PC-9 (cell line): ENCODE measurements around the gene CHRNA7. TPM values are rescaled to one million over a fixed set of nuclear protein-coding genes. Genes with fewer than 3 reads are reported as not detected.

Experiments used
- BruUV-seq: library from RNA; stranded (reverse); fragments of 400-500 nt; replicated peaks from 2 replicates; lab custom pipeline; 2021; lab: Mats Ljungman, UMichigan
- CTCF ChIA-PET: fragments of 300-600 bp; sonication (Branson Sonifier 250); formaldehyde crosslinking; loops from one replicate; lab custom pipeline; 2022; ENCODE audit warnings: antibody characterized with exemption; lab: Charles Lee
- POLR2A ChIA-PET: fragments of 300-600 bp; sonication (Branson Sonifier 250); formaldehyde crosslinking; loops from one replicate; lab custom pipeline; 2022; ENCODE audit warnings: antibody characterized with exemption; ENCODE audit not compliant: unreplicated experiment; lab: Charles Lee
- DNase-seq, 2 experiments: peaks; one replicate each; pipeline versions ENCODE4 v3.0.0 to v3.0.0-alpha.2; 2015 to 2022; ENCODE audit warnings: mixed read lengths in 1 of 2
- H2AFZ ChIP-seq: fragments of 200-600 bp; sonication (generic); 2 replicates; pipeline ENCODE4 v1.8.1; 2017; ENCODE audit warnings: antibody characterized with exemption
- H3F3A ChIP-seq: fragments of 200-600 bp; sonication (generic); 2 replicates; pipeline ENCODE4 v1.8.1; 2017; ENCODE audit warnings: antibody characterized with exemption, mild to moderate bottlenecking, low read depth; ENCODE audit not compliant: insufficient read depth
- H3K27ac ChIP-seq: fragments of 200-600 bp; sonication (generic); 2 replicates; pipeline ENCODE4 v1.6.1; 2016; ENCODE audit warnings: mixed run types
- H3K27me3 ChIP-seq: fragments of 200-600 bp; sonication (generic); 2 replicates; pipeline ENCODE4 v1.6.1; 2016; ENCODE audit warnings: low read depth, mixed run types; ENCODE audit not compliant: insufficient read depth
- H3K36me3 ChIP-seq: fragments of 200-600 bp; sonication (generic); 2 replicates; pipeline ENCODE4 v1.6.1; 2016; ENCODE audit warnings: low read depth, mixed run types
- H3K4me1 ChIP-seq: fragments of 200-600 bp; sonication (generic); replicated peaks from 2 replicates; pipeline ENCODE4 v1.6.1; 2016; ENCODE audit warnings: mixed run types; ENCODE audit not compliant: insufficient read depth
- H3K4me2 ChIP-seq: fragments of 200-600 bp; sonication (generic); 2 replicates; pipeline ENCODE4 v1.6.1; 2017; ENCODE audit warnings: mixed run types
- H3K4me3 ChIP-seq: fragments of 200-600 bp; sonication (generic); 2 replicates; pipeline ENCODE4 v1.6.1; 2016; ENCODE audit warnings: mixed run types
- H3K79me2 ChIP-seq: fragments of 200-600 bp; sonication (generic); 2 replicates; pipeline ENCODE4 v1.6.1; 2017; ENCODE audit warnings: low read depth, mixed run types
- H3K9me2 ChIP-seq: fragments of 200-600 bp; sonication (generic); 2 replicates; pipeline ENCODE4 v1.8.1; 2017; ENCODE audit warnings: mild to moderate bottlenecking; ENCODE audit not compliant: insufficient read depth
- H3K9me3 ChIP-seq: fragments of 200-600 bp; sonication (generic); 2 replicates; pipeline ENCODE4 v1.8.1; 2016; ENCODE audit warnings: low read depth; ENCODE audit not compliant: insufficient read depth
- H4K20me1 ChIP-seq: fragments of 200-600 bp; sonication (generic); 2 replicates; pipeline ENCODE4 v1.8.1; 2017; ENCODE audit not compliant: insufficient read depth
- EZH2 ChIP-seq: fragments of 200-600 bp; sonication (generic); IDR thresholded peaks from 2 replicates; pipeline ENCODE4 v1.8.0; 2017; ENCODE audit warnings: antibody characterized with exemption, low read depth
- intact Hi-C: fragments of 100-400 bp; cut with micrococcal nuclease; formaldehyde crosslinking; loops from one replicate; pipeline ENCODE4 v1.10.0; 2022; ENCODE audit not compliant: unreplicated experiment
- total RNA-seq: library from RNA; stranded (reverse); gene quantifications from 2 replicates; pipeline ENCODE4 v1.2.3, GENCODE V29; 2021
- TF ChIP-seq, protein P1 (sequence below): fragments of 200-600 bp; sonication (generic); conservative IDR thresholded peaks from 2 replicates; pipeline ENCODE4 v1.6.1; 2017; ENCODE audit warnings: mixed run types, antibody characterized with exemption, mild to moderate bottlenecking, moderate library complexity

CHRNA7 gene
- total RNA-seq, 1 experiment from 2014 or later = not detected

DNA sequence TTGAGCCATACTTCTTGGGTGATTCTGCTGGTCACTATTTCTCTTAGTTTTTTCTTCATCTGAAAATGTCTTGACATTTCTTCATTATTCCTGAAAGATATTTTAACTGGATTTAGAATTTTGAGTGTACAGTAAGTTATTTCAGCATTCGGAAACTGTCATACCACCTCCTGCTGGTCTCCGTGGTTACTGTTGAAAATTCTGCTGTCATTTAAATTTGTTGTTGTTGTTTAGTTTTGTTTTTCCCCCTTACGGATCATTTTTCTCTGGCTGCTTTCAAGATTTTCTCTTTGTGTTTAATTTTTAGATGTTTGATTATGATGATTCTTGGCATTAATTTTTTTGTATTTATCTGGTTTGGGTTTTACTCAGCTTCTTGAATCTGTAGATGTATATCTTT is 100.5 kb downstream of the CHRNA7 start:
- Histone ChIP-seq H3K4me3 (no peak overlapping the region), H3K79me2 (no peaks in the 10 kb centered on the region), H3F3A (no peaks in the 10 kb centered on the region), H4K20me1 (no peaks in the 10 kb centered on the region), H2AFZ (no peak overlapping the region), H3K36me3 (no peaks in the 10 kb centered on the region), H3K27ac (no peak overlapping the region), H3K27me3 (no peaks in the 10 kb centered on the region), H3K4me2 (no peak overlapping the region), H3K9me3 (no peaks in the 10 kb centered on the region), H3K4me1 (no peaks in the 10 kb centered on the region), H3K9me2 (no peaks in the 10 kb centered on the region; the same call in 1 of the 2 replicates)
- intact Hi-C loops = no loop called here
- POLR2A ChIA-PET = no interaction called here
- DNase-seq = no peak
- TF ChIP-seq EZH2 = no peak
- TF ChIP-seq, protein P1, sequence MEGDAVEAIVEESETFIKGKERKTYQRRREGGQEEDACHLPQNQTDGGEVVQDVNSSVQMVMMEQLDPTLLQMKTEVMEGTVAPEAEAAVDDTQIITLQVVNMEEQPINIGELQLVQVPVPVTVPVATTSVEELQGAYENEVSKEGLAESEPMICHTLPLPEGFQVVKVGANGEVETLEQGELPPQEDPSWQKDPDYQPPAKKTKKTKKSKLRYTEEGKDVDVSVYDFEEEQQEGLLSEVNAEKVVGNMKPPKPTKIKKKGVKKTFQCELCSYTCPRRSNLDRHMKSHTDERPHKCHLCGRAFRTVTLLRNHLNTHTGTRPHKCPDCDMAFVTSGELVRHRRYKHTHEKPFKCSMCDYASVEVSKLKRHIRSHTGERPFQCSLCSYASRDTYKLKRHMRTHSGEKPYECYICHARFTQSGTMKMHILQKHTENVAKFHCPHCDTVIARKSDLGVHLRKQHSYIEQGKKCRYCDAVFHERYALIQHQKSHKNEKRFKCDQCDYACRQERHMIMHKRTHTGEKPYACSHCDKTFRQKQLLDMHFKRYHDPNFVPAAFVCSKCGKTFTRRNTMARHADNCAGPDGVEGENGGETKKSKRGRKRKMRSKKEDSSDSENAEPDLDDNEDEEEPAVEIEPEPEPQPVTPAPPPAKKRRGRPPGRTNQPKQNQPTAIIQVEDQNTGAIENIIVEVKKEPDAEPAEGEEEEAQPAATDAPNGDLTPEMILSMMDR = no peak
- CTCF ChIA-PET = no interaction called here
- BruUV-seq = no TSS peak

DNA sequence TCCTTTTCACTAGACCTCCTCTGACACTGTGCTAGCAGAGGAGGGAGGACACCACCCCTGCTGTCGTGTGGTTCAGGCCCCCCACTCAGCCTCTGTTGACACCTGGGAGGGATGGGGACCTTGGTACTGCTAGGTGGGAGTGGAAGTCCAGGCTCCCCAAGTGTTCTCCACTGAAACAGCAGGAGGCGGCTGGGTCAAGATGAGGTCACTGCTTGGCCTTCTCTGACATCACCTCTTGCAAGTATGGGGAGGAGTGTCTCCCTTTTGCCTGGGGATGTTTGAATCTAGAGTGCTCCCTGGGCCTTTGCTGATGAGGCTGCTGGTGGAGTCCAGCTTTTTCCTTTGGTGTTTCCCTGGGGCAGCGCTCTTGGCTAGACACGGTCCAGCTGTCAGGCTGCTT is 101.5 kb downstream of the CHRNA7 start:
- Histone ChIP-seq H4K20me1 (no peaks in the 10 kb centered on the region), H3K9me3 (no peaks in the 10 kb centered on the region), H3K27me3 (no peaks in the 10 kb centered on the region), H3K4me2 (no peak overlapping the region), H3F3A (no peaks in the 10 kb centered on the region), H3K4me1 (no peaks in the 10 kb centered on the region), H2AFZ (no peak overlapping the region), H3K4me3 (no peak overlapping the region), H3K27ac (no peak overlapping the region), H3K79me2 (no peaks in the 10 kb centered on the region), H3K36me3 (no peaks in the 10 kb centered on the region), H3K9me2 (no peaks in the 10 kb centered on the region; the same call in 1 of the 2 replicates)
- no peak for DNase-seq
- CTCF ChIA-PET = no interaction called here
- intact Hi-C loops = no loop called here
- TF ChIP-seq, protein P1 = no peak
- TF ChIP-seq EZH2 = no peak
- BruUV-seq = no TSS peak
- POLR2A ChIA-PET = no interaction called here

DNA sequence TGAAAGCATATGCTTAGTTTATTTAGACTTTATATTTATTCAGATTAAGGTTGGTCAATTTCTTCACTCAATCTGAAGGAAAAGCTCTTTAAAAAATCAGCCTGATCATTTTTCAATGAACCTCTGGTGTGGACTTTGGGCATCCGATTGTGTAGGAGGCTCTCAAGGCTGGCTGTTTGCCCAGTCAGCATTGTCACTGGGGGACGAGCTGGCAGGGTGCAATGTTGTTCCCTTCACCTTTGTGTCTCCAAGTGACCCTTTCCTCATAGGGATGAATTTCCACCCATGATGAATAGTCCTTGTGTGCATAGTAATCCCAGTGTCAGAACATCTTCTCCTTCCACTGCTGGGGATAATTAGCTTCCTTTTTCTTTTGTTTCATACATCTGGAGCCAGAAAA is 102.5 kb downstream of the CHRNA7 start:
- intact Hi-C loops = no loop called here

More for the DNA sequence above, 102.5 kb downstream of the CHRNA7 start:
- Histone ChIP-seq H3K9me2 (no peaks in the 10 kb centered on the region; the same call in 1 of the 2 replicates), H3K36me3 (no peaks in the 10 kb centered on the region), H3K4me1 (no peaks in the 10 kb centered on the region), H3K27ac (no peak overlapping the region), H3K79me2 (no peaks in the 10 kb centered on the region), H3K27me3 (no peaks in the 10 kb centered on the region), H3K4me2 (no peak overlapping the region), H4K20me1 (no peaks in the 10 kb centered on the region), H3K9me3 (no peaks in the 10 kb centered on the region), H3K4me3 (no peak overlapping the region), H2AFZ (no peak overlapping the region), H3F3A (no peaks in the 10 kb centered on the region)
- ChIA-PET POLR2A (no interaction called here), CTCF (no interaction called here)
- no TSS peak for BruUV-seq
- TF ChIP-seq, protein P1 = no peak
- no peak for TF ChIP-seq EZH2
- DNase-seq = no peak
